ENCODE measurements around the gene CBFA2T3. TPM values are rescaled to one million over a fixed set of nuclear protein-coding genes. Genes with fewer than 3 reads are reported as not detected.

Gene CBFA2T3
- polyA plus RNA-seq, 3 donors from 2014 or later: 0.49 to 0.76 TPM; not detected in 1

Other genes with a start within 250 kb of the CBFA2T3 start
- gene PIEZO1, start 192.0 kb downstream of the CBFA2T3 start, polyA plus RNA-seq: 10 to 100 TPM in 2 of 3 donors, 1 to 10 TPM in 1; 5.2 to 41.2 (median 13.1) TPM
- 1 to 10 TPM in 2 of 3 donors, not detected in 1; 1.3 to 3.1 TPM for gene CDT1, start 173.4 kb downstream of the CBFA2T3 start, polyA plus RNA-seq
- 100 to 1,000 TPM; 432 to 476 (median 450) TPM for gene APRT, start 165.3 kb downstream of the CBFA2T3 start, polyA plus RNA-seq
- gene GALNS, start 120.3 kb downstream of the CBFA2T3 start, polyA plus RNA-seq: 10 to 100 TPM; 10.4 to 15.4 (median 10.9) TPM
- gene TRAPPC2L, start 120.1 kb downstream of the CBFA2T3 start, polyA plus RNA-seq: 100 to 1,000 TPM; 101 to 138 (median 113) TPM
- gene PABPN1L, start 110.5 kb downstream of the CBFA2T3 start, polyA plus RNA-seq: not detected
- 10 to 100 TPM; 22.7 to 27.7 (median 24.1) TPM for gene ACSF3, start 116.6 kb upstream of the CBFA2T3 start, polyA plus RNA-seq
- not detected for gene CDH15, start 194.5 kb upstream of the CBFA2T3 start, polyA plus RNA-seq
- not detected for gene SLC22A31, start 223.3 kb upstream of the CBFA2T3 start, polyA plus RNA-seq
- 1 to 10 TPM; 4.0 to 5.0 (median 5.0) TPM for gene ZNF778, start 240.5 kb upstream of the CBFA2T3 start, polyA plus RNA-seq

Data from immature natural killer cell (primary cell).